ENCODE results near the gene SMIM44.

The SMIM44 gene

DNA sequence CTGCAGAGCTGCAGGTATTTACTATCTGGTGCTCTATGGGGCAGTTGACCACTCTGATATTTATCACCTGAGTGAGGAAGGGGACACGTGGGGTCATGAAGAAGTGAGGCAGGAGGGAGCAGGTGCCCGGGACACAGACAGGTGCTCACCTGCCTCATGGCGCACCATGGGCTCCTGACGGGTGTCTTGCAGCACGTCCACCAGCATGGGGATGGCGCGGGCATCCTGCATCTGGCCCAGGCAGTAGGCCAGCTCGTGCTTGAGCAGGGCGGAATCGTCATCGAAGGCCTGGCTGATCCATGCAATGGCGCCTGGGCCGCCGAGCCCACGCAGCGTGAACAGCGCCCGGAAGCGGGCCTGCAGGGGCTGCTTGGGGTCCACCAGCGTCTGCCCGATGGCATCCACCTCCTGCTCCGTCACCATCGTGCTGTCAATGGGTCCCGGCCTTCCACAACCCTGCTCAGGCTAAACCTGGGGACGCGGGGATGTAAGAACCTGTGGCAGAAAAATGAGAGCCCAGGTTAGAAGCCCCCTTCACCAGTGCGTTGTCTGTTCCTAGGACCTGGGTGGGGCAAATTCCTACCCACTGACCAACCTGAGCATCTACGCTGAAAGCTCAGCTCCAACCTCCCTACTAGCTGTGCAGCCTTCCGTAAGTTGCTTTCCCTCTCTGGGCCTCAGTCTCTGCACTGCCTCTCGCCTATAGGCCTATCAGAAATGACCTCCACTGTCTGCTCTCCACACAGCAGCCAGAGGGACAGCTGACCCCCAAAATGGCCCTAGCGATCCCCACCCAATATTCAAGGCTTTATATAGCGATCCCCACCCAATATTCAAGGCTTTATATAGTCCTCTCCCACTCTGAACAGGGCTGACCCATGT is 13.4 kb upstream of the SMIM44 start:
- H4K20me1 ChIP-seq (ENCODE audit: insufficient read depth, low read length): no peaks in the 10 kb centered on the region
- no peaks in the 10 kb centered on the region for H3K9me2 ChIP-seq (ENCODE audit: low read depth, low read length)
- H3K27me3 ChIP-seq (ENCODE audit: insufficient read depth, low read length): no peaks in the 10 kb centered on the region
- H3K79me2 ChIP-seq (ENCODE audit: insufficient read depth, low read length): peaks cover 13% of the 10 kb centered on the region
- H3K27ac ChIP-seq (ENCODE audit: low read depth, low read length, poor library complexity, severe bottlenecking): no peak overlapping the region
- no peak overlapping the region for H3K9ac ChIP-seq (ENCODE audit: low read length)
- peaks cover 50% of the 10 kb centered on the region for H3K36me3 ChIP-seq (ENCODE audit: insufficient read depth, low read length)
- no peak overlapping the region for H3K4me3 ChIP-seq (ENCODE audit: low read depth, low read length, poor library complexity, severe bottlenecking)
- H2AFZ ChIP-seq (ENCODE audit: low read length): no peak overlapping the region
- TF ChIP-seq, protein P1, sequence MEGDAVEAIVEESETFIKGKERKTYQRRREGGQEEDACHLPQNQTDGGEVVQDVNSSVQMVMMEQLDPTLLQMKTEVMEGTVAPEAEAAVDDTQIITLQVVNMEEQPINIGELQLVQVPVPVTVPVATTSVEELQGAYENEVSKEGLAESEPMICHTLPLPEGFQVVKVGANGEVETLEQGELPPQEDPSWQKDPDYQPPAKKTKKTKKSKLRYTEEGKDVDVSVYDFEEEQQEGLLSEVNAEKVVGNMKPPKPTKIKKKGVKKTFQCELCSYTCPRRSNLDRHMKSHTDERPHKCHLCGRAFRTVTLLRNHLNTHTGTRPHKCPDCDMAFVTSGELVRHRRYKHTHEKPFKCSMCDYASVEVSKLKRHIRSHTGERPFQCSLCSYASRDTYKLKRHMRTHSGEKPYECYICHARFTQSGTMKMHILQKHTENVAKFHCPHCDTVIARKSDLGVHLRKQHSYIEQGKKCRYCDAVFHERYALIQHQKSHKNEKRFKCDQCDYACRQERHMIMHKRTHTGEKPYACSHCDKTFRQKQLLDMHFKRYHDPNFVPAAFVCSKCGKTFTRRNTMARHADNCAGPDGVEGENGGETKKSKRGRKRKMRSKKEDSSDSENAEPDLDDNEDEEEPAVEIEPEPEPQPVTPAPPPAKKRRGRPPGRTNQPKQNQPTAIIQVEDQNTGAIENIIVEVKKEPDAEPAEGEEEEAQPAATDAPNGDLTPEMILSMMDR (IDR thresholded peaks at IDR 0.05; ENCODE audit: low read length): no peak
- H3K4me2 ChIP-seq (ENCODE audit: low read length): no peak overlapping the region
- no peaks in the 10 kb centered on the region for H3K9me3 ChIP-seq (ENCODE audit: low read length)
- no peaks in the 10 kb centered on the region for H3F3A ChIP-seq (ENCODE audit: insufficient read depth, low read length)
- H3K4me1 ChIP-seq (ENCODE audit: insufficient read depth, low read length, severe bottlenecking): peaks cover 22% of the 10 kb centered on the region

DNA sequence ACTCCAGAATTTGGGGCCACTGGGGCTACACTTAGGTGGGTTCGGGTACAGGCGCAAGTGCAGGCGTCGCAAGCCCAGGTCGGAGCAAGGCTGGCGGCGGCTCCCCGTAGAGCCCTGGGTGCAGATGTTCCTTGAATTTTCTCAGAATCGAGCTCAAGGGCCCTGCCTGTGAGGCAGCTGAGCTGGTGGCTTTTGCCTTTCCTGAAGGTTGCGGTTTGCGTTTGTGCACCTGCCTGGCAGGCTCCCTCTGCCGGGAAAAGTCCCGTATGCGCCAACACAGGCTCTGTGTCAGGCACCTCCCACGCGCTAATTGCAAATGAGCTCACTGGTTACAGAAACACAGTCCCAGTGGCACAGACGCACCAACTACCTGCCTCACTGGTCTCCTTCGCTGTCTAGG is 11.3 kb upstream of the SMIM44 start:
- H3K4me2 ChIP-seq (ENCODE audit: low read length): peak overlapping the region; percentile 74
- peaks cover 6% of the 10 kb centered on the region for H3K79me2 ChIP-seq (ENCODE audit: insufficient read depth, low read length)
- H3K27ac ChIP-seq (ENCODE audit: low read depth, low read length, poor library complexity, severe bottlenecking): peak overlapping the region; percentile 90
- H3K36me3 ChIP-seq (ENCODE audit: insufficient read depth, low read length): peaks cover 58% of the 10 kb centered on the region
- H3K9me3 ChIP-seq (ENCODE audit: low read length): no peaks in the 10 kb centered on the region
- peaks cover 18% of the 10 kb centered on the region for H3K4me1 ChIP-seq (ENCODE audit: insufficient read depth, low read length, severe bottlenecking)
- no peaks in the 10 kb centered on the region for H3K9me2 ChIP-seq (ENCODE audit: low read depth, low read length)
- H2AFZ ChIP-seq (ENCODE audit: low read length): no peak overlapping the region
- H3K27me3 ChIP-seq (ENCODE audit: insufficient read depth, low read length): no peaks in the 10 kb centered on the region
- TF ChIP-seq, protein P1 (IDR thresholded peaks at IDR 0.05; ENCODE audit: low read length): peak; percentile 33; the same call in 1 of the 2 replicates
- TF ChIP-seq EZH2 (IDR thresholded peaks at IDR 0.05; ENCODE audit: borderline replicate concordance, low read length): no peak
- peak overlapping the region; percentile 67; the same call in 1 of the 2 replicates for H3K9ac ChIP-seq (ENCODE audit: low read length)
- no peaks in the 10 kb centered on the region for H4K20me1 ChIP-seq (ENCODE audit: insufficient read depth, low read length)
- peak overlapping the region; percentile 52 for H3K4me3 ChIP-seq (ENCODE audit: low read depth, low read length, poor library complexity, severe bottlenecking)
- H3F3A ChIP-seq (ENCODE audit: insufficient read depth, low read length): no peaks in the 10 kb centered on the region

DNA sequence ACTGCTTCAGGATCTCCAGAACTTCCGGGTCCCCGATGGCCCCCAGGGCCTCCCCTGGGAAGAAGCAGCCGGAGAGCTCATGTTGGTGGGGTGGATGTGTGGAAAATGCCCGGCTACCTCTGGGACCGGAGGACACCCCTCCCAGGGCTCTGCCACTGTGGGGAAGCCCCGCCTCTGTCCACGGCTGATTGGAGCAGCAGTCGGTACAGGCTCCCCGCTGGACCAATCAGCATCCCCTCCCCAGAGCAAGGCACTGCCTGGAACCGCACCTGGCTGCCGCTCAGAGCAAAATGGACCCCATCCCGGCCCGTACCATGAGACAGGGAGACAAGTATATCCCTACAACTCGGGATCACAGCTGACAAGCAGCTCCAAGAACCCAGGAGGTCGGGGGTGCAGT is 10.8 kb upstream of the SMIM44 start:
- peaks cover 58% of the 10 kb centered on the region for H3K36me3 ChIP-seq (ENCODE audit: insufficient read depth, low read length)

More for the DNA sequence above, 10.8 kb upstream of the SMIM44 start:
- H3K4me2 ChIP-seq (ENCODE audit: low read length): peak overlapping the region; percentile 74
- no peaks in the 10 kb centered on the region for H4K20me1 ChIP-seq (ENCODE audit: insufficient read depth, low read length)
- H3K9ac ChIP-seq (ENCODE audit: low read length): peak overlapping the region; percentile 67; the same call in 1 of the 2 replicates
- no peaks in the 10 kb centered on the region for H3K27me3 ChIP-seq (ENCODE audit: insufficient read depth, low read length)
- peaks cover 13% of the 10 kb centered on the region for H3K4me1 ChIP-seq (ENCODE audit: insufficient read depth, low read length, severe bottlenecking)
- no peaks in the 10 kb centered on the region for H3K9me3 ChIP-seq (ENCODE audit: low read length)
- TF ChIP-seq, protein P1 (IDR thresholded peaks at IDR 0.05; ENCODE audit: low read length): no peak
- no peak for TF ChIP-seq EZH2 (IDR thresholded peaks at IDR 0.05; ENCODE audit: borderline replicate concordance, low read length)
- H3K79me2 ChIP-seq (ENCODE audit: insufficient read depth, low read length): 0 out of 2 replicates have a peak, but pooled peaks cover 3% of the 10 kb centered on the region
- H2AFZ ChIP-seq (ENCODE audit: low read length): no peak overlapping the region
- peak overlapping the region; percentile 52 for H3K4me3 ChIP-seq (ENCODE audit: low read depth, low read length, poor library complexity, severe bottlenecking)
- H3F3A ChIP-seq (ENCODE audit: insufficient read depth, low read length): no peaks in the 10 kb centered on the region
- no peaks in the 10 kb centered on the region for H3K9me2 ChIP-seq (ENCODE audit: low read depth, low read length)
- peak overlapping the region; percentile 90 for H3K27ac ChIP-seq (ENCODE audit: low read depth, low read length, poor library complexity, severe bottlenecking)

Measured in OCI-LY1 (cell line).